GM08714 (cell line): ENCODE data around the gene PTEN.
"Not testable (repeated sequence)": the region's sequence is repeated elsewhere in the genome, so short reads cannot be mapped to it uniquely, and the experiment has no call there.

Experiments used
- H3K4me3 ChIP-seq: fragments of 200-500 bp; sonication (Bioruptor generic); 2 replicates; pipeline ENCODE4 v1.5.1; 2014; ENCODE audit warnings: mild to moderate bottlenecking, low read length, inconsistent platforms
- ZNF274 ChIP-seq: IDR thresholded peaks from 2 replicates; pipeline ENCODE4 v1.6.1; 2012; ENCODE audit warnings: mild to moderate bottlenecking, low read depth, low read length

The PTEN gene

GRCh38 chr10:87863053-87863943 is at the start of gene PTEN, which contains the start of gene KLLN:
Gene PTEN (plus strand): TSS chr10:87863625. CDS start chr10:87864470, 845 bp downstream.
Gene KLLN (minus strand): TSS chr10:87863533. CDS start chr10:87862487, 1,046 bp downstream.
- no peak for TF ChIP-seq ZNF274
- H3K4me3 ChIP-seq, result peak within 1 kb of the TSS; percentile 90

- peak overlapping the region; percentile 94; the same call in 1 of the 2 replicates for H3K4me3 ChIP-seq
- no peak for TF ChIP-seq ZNF274
Measured at GRCh38 chr10:87816163-87816897, 47.1 kb upstream of the PTEN start.

- peak overlapping the region; percentile 94 for H3K4me3 ChIP-seq
- TF ChIP-seq ZNF274, result no peak
Measured at GRCh38 chr10:87816898-87817608, 46.4 kb upstream of the PTEN start.

- TF ChIP-seq ZNF274, result no peak
- peak within 1 kb of the TSS; percentile 94 for H3K4me3 ChIP-seq
Measured at GRCh38 chr10:87817609-87818504, 45.6 kb upstream of the PTEN start, which contains the start of gene ATAD1. Gene ATAD1 (minus strand): TSS chr10:87818226. CDS start chr10:87814599, 3,627 bp downstream.

- H3K4me3 ChIP-seq, result peak overlapping the region; percentile 94
- TF ChIP-seq ZNF274, result no peak
Measured at GRCh38 chr10:87818505-87819288, 44.7 kb upstream of the PTEN start.

- TF ChIP-seq ZNF274, result no peak
- peak overlapping the region; percentile 94; the same call in 1 of the 2 replicates for H3K4me3 ChIP-seq
Measured at GRCh38 chr10:87819289-87819585, 44.2 kb upstream of the PTEN start.

GRCh38 chr10:87826653-87827052 is 36.8 kb upstream of the PTEN start:
- no peak overlapping the region for H3K4me3 ChIP-seq
- no peak for TF ChIP-seq ZNF274

- TF ChIP-seq ZNF274, result no peak
- no peak overlapping the region for H3K4me3 ChIP-seq
Measured at GRCh38 chr10:87827681-87828080, 35.7 kb upstream of the PTEN start.

GRCh38 chr10:87829051-87829450 is 34.4 kb upstream of the PTEN start:
- H3K4me3 ChIP-seq, result not testable (repeated sequence)

GRCh38 chr10:87829986-87830729 is 33.3 kb upstream of the PTEN start:
- no peak overlapping the region for H3K4me3 ChIP-seq
- no peak for TF ChIP-seq ZNF274

GRCh38 chr10:87836098-87836497 is 27.3 kb upstream of the PTEN start:
- TF ChIP-seq ZNF274, result no peak
- H3K4me3 ChIP-seq, result no peak overlapping the region

- no peak overlapping the region for H3K4me3 ChIP-seq
- no peak for TF ChIP-seq ZNF274
Measured at GRCh38 chr10:87837445-87837844, 26.0 kb upstream of the PTEN start.
